Fibroblast of skin of left quadriceps (primary cell): Measurements from ENCODE around the gene ACBD6.
A peak's percentile ranks its signal among the peaks of the same experiment; 100 is the strongest.

Experiments used
- DNase-seq, 2 experiments: peaks; one replicate each; pipeline ENCODE4 v3.0.0-alpha.2; 2013; ENCODE audit warnings: low read depth in 2 of 2

Gene ACBD6

DNA sequence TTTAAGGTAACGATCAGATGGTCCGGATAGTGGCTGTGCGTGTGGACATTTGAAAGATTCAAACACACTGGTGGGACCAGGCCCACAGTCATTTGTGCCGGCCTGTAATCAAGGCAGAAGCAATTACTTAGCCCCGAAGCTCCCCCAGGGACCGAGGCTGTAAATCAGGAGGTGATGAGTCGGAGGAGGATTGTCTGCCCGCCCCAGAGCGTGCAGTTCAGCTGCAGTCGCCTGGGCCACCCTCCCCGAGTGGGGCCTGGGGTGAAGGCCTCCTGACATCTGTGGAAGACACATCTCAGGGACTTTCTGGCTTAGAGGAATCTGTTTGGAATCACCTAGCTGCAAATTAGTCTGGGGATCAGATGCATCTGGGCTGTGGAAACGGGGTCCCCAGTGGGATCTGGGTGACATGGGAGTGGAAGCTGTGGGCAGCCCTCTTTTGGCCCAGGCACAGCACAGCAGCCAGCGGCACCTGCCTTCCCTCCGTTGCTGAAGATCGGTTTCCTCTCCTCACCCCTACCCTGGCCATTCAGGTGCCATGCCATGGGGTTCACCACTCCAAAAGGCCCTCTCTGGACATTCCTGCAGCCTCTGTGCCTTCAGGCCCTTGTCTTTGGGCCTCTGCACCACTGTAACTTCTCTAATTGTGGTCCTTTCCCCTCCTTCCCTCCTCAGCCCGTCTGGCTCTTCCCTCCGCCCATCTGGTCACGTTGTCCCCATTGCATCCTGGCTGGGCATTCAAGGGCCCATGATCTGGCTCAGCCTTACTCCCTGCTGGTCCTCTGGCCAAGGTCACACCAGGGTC is 246.6 kb downstream of the ACBD6 start:
- no peak for DNase-seq

DNA sequence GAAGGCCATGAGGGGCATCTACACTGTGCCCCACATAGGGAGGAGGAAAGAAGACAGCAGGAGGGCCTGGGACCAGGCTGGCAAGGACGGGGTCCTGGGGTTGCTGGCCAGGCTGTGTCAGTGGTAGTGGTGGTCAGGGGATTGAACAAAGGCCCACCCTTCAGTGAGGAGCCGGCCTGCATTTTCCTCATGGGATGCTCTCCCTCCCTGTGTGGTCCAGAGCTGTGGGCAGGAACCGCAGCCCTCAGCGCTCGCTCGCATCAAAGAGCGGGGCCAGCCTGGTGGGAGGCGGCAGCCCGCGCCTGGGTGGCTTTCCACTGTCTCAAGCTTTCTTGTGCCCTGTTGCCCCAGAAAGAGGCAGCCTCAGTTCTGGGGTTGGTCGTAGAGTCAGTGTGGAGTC is 247.5 kb downstream of the ACBD6 start:
- DNase-seq = no peak

DNA sequence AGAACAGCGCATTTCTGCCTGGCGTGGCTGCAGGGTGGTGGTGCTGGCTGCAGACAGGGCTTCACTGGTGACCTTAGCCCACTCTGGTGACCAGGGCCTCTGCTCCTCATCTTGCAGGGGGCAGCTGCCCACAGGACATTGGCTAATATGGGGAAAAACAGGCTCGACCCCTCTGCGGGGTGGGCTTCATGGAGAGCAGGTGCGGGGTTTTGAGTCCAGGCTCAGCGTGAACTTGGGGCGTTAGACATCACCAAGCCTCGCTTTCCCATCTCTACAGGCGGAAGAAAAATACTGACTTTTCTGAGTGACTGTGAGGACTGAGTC is 247.9 kb downstream of the ACBD6 start:
- no peak for DNase-seq

DNA sequence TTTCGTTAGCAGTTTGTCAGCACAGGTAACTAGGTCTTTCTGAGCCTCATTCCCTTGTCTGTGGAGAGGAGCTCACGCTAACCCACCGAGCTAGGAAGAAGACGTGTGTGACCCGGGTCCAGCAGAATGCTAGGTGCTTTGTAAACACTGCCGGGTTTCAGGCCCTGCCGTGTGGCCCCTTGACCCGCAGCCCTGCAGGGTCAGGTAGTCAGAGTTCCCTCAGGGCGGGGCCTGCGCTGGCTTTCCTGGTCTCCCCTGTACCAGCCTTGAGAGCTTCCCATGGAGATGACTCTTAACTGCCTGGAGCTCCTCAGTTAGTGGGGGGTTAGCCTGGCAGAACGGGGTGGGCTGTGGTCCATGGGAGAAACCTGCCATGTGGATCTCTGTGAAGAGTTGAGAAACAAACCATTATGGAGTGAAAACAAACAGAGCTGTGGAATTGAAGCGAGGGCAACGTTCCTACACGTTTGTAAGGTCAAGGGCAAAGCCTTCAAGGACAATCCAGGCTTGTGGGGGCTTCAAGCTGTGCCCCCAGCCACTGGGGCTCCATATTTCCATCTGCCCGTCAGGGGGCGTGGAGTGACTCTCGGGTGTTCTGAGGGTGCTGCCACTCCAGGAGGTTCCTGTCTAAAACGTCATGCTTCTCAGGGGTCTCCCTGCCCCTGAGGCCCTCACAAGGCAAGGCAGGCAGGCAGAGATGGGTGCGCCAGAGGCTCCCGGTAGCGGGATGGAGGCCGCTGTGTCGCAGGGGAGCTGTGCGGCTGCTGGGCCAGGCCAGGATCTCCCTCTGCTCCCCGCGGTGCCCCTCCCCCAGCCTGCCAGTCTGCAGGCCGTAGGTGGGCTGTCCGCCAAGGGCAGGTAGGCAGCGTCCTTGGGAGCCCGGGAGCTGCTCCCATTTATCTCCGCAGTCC is 248.5 kb downstream of the ACBD6 start:
- DNase-seq = no peak

DNA sequence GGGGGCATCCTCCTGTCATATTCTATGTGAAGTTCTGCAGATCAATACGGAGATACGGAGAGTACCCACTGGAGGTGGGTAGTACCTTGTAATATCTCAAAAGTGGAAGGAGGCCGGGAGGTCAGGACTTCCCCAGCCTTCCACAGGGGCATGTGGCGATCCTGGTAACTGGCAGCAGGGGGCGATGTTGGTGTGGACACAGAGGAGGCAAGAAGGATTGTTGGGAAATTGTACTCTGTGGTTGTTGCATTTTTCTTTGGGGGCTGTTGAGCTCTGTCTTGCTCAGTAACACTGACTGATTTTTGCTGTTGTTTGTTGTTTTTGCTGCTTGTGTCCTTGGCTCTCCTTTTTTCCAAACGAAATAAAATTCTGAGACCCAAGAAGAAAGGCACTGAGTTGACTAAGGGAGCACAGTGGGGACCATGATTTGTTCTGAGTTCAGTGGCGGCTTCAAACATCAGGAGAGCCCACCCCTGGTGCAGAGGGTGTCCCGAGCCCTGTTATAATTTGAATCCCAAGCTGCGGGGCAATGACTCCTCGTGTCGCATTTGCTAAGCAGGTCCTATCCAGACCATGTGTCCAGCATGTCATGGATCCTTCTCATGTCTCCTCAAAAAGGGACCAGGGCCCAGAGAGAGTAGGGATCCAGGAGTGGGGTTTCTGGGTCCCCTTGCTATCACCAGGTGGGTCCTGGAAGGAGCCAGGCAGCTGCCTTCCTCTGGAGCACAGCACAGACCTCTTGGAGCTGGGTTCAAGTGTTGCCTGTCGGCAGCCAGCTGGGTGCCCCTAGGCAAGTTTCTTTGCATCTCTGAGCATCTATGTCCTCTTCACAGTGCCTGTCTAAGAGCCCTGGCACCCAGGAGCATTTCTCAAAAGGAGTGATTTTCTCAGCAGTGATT is 249.5 kb downstream of the ACBD6 start:
- peak; percentile 17 to 20 for DNase-seq

DNA sequence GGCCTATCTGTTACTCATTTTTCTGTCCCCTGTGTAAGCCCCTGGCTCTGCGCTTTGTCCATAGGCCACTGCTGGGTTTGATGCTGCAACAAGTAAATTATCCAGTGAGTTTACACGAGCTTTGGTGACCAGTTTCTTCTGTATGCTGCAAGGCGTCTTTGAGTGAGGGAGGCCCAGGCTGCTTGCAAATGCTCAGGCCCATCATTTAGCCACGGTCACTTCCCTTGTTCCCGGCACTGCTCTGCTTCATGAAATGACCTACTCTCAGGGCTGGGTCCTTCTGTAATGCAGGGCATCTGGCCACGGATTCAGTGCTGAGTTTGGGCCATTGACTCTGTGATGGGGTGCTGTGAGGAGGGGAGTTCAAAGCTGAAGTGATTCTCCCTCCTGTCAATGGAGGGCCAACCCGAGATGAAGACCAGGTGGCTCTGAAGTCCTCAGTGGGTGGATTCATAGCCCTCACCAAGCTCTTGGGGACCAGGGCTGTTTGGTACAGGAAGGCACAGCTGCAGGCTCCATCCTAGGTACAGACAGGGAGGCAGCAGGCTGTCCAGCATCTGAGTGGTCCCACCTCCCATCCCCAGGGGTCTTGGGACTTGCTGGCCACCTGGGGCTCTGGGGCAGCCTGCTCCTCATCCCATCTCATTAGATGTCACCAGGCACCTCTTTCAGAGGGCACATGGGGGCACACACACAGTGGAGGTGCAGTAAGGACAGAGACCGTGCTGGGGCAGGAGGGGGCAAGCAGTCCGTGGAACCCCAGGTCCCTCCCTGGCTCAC is 250.7 kb downstream of the ACBD6 start:
- DNase-seq = no peak

DNA sequence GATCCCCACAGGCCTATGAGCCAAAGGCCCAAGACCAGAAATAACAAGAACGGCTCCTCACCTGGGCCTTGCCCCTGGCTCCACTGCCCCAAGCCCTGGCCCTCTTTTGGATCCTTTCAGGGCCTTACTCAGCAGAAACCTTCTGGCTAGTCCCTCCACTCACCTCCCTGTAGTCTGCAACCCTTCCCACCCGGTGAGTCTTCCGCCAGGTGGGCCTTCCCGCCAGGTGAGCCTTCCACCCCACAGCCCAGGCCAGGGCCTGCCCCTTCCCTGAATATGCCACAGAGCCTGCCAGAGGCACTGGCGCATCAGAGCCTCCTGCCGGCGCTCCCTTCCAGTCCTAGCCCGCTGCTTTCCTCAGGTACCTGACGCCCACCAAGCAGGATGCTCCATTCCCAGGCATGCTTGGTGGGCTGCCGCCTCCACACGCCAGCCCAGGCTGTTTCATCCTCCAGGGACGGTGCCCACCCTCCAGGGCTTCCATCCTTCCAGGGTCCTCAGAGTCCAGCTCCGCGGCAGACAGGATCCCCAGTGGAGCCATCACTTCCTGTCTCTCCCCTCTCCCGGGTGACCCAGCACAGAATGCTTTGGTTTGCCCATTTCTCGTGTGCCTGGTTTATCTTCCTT is 251.4 kb downstream of the ACBD6 start:
- no peak for DNase-seq

DNA sequence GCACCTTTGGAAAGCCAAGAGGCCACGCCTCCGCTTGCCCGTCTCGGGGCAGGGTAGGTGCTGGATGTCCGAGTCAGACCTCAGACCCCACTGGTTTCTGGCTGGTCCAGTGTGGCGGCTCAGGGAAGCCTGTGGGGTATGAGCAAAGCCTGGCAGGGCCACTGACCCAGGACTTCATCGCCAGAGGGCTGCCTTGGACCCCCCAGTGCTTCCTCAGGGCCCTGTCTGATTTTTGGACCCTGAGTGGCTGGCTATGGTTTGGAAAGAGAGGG is 251.9 kb downstream of the ACBD6 start:
- DNase-seq = no peak

DNA sequence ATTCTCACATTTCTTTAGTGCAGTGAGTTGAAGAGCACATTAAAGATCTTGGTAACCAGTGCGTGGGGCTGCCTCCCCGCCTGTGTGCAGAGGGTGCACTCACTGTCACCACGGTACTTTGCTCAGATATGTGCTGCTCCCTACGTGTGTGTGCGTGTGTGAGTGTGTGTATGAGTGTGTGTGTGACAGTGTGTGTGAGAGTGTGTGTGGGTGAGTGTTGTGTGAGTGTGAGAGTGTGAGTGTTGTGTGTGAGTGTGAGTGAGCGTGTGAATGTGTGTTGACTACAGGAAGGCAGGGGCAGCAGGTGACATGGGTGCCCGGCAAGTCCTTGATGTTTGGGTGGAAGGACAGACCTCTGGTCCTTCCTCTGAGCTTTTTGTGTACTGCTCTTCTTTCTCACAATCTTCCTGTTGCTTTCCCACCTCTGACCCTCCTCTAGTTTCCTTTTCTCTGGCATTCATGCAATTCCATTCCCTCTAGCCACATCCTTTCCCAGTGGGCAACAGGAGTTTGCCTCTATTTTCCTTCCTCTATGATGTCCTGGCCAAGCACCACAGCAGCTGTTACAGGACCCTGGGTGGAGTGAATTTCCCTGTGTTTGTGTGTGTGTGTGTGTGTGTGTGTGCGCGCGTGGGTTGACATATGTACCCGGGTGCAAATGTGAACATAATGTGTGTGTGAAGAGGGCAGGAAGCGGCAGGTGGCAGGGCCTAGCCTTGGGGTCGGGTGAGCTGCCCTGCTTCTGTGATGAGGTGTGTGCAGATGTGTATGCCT is 252.5 kb downstream of the ACBD6 start:
- no peak for DNase-seq

DNA sequence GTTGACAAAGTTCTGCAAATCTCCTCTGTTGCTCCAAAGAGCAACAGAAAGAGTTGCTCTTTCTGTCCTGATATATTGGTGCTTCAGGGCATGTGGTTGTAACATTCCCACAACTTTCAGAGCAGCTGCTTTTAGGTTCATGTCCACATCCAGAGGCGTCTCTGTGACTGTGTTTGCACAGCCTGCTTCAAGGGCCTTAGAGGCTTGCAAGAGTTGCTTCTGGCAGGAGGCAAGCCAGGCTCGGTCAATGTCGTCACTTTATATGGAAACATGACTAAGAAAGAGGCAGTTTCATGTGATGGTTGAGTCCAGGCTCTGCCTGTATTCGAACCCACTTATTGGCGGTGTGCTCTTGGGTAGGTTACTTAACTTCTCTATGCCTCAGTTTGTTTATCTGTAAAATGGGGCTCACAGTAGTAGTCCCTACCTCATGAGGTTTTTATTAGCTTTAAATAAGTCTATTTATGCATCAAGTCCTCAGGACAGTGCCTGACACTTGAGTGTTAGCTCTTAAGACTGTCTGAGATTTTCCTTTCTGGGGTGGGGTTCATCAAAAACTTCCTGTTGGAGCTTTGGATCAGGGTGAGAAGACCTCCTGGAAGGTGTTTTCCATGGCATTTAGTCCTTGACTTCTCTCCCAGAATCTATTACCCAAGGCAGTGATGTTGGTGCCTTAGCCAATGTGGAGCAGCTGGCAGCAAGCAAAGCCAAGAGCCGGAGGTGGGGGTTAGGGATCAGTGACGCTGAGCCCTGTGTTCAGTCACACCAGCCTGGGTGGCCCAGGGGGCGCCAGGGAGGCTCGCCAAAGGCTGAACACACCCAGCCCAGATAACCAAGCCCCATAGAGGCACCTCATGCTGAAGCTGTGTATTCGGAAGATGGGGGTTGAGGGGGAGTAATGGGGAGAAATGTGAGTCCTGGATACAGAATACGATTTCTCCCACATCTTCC is 253.4 kb downstream of the ACBD6 start:
- DNase-seq = no peak

DNA sequence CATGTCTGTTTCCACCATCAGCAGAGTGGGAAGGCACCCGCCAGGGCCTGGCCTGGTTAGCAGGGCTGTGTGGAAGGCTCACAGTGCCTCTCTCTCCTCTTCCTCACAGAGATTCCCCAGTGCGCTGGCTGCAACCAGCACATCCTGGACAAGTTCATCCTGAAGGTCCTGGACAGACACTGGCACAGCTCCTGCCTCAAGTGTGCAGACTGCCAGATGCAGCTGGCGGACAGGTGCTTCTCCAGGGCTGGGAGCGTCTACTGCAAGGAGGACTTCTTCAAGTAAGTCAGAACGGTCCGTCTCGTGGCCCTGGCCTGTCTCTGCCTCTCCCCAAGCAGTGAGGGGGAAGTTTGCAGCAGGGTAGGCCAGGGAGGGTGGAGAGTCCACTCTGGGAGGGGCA is 254.2 kb downstream of the ACBD6 start:
- DNase-seq = no peak

DNA sequence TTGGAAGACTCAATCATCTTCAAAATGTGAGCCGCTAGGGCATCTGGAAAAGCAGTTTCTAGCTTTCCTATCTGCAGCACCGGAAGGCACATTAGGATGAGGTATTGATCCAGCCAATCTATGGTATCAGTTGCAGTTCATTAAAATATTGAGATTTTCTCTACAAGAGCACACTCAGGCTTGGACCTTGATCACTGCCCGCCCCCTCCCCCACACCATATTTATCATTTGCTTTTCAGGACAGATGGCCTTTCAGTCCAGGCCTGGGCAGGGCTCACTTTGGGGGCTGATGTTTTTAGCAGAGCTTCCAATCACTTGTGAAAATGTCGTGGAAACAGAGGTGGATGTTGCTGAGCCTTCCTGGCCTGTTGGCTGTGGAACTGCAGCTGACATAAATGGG is 254.8 kb downstream of the ACBD6 start:
- no peak for DNase-seq

DNA sequence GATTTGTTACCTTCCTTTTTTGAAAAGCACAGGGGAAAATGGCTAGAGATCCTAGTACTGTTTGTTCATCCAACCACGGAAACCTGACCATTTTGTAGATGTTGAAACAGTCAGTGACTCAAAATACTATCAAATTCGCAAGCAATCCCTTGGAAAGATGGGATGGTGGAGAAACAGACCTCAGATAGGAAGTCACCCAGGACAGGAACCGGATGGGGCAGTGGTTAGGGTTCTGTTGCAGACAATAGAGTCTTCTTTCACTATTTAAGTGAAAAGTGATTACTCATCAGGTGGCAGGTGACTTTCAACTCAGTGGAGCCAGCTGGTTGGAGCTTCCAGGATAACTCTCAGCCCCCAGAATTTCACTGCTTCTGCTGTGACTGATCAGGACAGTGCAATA is 255.3 kb downstream of the ACBD6 start:
- DNase-seq = no peak

DNA sequence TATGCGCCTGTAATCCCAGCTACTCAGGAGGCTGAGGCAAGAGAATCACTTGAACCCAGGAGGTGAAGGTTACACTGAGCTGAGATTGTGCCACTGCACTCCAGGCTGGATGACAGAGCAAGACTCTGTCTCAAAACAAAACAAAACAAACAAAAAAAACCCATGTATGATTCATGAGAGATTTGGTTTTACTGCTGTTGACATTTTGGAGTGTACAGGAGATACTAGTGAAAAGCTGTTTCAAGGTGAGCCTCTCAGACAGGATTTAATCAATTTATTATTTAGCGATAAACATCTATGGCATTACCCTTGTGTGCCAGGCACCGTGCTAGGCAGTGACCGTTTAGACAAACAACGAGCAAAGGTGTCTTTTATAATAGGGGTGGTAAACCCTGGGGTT is 255.8 kb downstream of the ACBD6 start:
- no peak for DNase-seq

DNA sequence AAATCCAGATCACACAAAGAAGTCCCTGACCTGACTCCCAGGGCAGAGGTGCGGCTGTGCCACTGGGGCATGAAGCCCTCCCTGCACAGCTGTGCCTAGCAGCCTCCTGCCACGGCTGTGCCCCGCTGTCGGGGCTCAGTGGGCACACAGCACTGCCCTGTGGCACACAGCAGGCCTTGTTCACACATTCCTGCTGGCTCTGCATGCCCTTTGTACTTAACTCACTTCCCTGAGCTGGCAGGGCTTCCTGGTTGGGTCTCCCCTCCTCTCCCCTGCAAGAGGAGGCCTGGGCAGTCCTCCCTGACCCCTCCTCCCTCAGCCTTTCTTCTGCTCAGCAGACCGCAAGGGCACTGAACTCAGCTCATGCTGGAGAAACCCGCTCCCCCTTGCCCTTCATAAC is 257.5 kb downstream of the ACBD6 start:
- DNase-seq = no peak

DNA sequence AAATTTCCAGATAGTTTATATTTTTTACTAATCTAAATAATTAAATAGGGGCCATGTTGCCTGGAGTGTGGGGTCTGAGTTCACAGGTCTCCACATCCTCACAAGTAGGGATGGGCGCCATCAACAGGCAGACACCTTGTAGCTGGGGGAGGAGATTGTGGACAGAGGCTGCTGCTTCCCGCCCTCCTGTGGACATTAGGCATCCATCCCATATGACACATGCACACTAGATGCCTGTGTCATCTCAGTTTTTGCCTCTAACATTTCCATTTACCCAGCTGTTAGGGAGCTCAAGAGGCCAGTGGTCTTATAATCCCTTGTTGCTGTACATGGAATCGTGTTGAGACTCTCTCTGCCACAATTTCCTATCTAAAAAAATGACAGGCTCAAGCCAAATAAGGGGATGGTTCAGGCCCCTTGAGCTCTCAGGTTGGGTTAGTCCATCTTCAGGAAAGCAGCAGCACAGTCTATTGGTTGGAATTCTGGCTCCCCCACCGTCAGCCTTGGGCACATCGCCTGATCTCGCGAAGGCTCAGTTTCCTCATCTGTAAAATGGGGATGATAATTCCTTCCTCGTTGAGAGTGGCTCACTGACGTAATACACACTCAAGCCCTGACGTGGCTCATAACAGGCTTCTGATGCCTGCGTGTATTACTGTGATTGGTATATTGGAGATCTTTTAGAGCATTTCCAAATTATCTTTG is 258.7 kb downstream of the ACBD6 start:
- DNase-seq = no peak

DNA sequence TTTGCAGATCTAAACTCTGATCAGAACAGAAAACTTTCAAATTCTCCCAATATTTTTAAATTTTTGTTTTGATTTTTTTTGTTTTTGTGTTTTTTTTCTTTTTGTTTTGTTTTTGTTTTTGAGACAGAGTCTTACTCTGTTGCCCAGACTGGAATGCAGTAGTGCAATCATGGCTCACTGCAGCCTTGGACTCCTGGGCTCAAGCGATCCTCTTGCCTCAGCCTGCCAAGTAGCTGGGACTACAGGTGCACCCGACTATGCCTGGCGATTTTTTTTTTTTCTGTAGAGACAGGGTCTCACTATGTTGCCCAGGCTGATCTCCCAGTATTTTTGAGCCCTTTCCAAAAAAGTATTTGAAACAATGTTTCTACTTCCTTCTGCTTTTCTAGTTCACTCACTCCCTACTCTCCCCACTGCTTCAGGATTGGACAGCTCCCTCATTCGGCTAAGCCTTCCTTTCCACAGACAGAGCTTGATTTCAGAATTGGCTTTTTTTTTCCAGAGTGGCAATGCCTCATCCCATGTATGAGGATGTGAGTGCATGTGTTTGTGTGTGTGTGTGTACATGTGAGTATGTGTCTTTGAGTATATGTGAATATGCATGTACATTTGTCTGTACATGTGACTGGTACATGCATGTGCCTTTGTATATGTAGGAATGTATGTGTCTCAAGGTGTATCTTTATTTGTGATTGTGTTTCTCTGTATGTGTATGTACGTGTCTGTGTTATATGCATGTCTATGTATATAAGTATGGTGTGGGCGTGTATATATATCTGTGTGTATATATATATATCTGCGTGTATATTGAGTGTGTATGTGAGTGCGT is 260.4 kb downstream of the ACBD6 start:
- DNase-seq = no peak
